VCaP (cell line): ENCODE data around the gene CNTNAP1.
"Not testable (repeated sequence)": the region's sequence is repeated elsewhere in the genome, so short reads cannot be mapped to it uniquely, and the experiment has no call there.

Experiments
- H3K27ac ChIP-seq: fragments of 450-650 bp; 2 replicates; pipeline ENCODE4 v1.5.1; 2017
- TF ChIP-seq, protein P1 (sequence below): fragments of 450-650 bp; conservative IDR thresholded peaks from 2 replicates; pipeline ENCODE4 v1.5.1; 2017; ENCODE audit warnings: mild to moderate bottlenecking, moderate library complexity

Gene CNTNAP1

DNA sequence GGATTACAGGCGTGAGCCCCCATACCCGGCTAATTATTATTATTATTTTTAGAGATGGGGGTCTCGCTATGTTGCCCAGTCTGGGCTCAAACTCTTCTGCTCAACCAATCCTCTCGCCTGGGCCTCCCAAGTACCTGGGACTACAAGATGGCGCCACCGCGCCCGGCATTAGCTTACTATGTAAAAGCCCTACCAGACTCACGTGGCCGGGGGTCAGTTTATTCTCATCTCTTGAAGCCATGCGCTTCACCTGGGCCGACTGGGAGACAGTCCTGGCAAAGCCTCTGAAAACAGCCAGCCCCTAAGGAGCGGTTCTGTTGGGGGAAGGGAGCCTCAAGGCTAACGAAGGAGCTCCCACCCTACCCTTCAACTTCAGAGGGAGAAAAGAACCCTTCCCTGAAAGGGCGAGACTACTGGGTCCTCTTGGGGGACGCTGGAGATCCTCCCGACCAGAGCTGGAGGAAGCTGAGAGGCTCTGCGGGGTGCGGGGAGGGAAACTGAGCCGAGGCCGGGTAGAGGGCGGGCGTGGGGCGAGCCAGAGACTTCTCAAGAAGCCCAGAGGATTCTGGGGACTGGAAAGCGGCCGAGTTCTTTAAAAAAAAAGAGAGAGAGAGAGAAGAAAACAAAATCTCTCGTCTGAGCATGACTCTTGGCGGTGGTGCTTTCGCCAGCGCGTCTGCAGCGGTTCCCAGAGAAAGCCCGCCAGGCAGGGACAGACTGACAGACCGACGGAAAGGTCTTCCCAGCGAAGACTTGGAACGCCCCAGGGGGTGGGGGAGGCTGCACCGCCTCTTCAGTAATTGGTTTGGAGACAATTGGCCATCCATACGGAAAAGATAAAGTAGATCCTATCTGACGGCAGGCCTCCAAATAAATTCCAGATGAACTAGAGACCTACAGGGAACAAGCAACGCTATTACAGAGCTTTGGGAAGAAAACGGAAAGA lies 28.9 kb upstream of the CNTNAP1 start:
- TF ChIP-seq, protein P1, sequence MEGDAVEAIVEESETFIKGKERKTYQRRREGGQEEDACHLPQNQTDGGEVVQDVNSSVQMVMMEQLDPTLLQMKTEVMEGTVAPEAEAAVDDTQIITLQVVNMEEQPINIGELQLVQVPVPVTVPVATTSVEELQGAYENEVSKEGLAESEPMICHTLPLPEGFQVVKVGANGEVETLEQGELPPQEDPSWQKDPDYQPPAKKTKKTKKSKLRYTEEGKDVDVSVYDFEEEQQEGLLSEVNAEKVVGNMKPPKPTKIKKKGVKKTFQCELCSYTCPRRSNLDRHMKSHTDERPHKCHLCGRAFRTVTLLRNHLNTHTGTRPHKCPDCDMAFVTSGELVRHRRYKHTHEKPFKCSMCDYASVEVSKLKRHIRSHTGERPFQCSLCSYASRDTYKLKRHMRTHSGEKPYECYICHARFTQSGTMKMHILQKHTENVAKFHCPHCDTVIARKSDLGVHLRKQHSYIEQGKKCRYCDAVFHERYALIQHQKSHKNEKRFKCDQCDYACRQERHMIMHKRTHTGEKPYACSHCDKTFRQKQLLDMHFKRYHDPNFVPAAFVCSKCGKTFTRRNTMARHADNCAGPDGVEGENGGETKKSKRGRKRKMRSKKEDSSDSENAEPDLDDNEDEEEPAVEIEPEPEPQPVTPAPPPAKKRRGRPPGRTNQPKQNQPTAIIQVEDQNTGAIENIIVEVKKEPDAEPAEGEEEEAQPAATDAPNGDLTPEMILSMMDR: no peak

DNA sequence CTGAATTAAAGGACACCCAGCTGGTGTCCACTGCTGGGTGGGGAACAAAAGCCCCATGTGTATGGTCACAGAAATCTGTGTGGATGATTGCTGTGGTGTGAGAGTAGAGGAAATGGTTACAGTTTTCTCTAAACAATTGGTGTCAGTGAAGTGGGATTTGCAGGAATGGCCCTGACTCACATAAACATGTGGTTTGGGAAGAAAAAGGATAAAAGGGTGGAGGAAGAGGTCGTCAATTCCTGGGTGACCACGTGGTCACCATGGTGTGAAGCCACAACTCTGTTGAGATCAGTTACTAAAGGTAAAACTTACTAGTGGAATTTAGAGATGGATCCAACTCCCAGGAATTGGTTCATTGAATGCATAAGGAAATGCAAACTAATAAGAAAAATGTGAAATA lies 26.8 kb upstream of the CNTNAP1 start:
- TF ChIP-seq, protein P1: no peak
- no peak overlapping the region for H3K27ac ChIP-seq

More for the DNA sequence above, 28.9 kb upstream of the CNTNAP1 start:
- H3K27ac ChIP-seq: peak overlapping the region; percentile 44; the same call in 1 of the 2 replicates

DNA sequence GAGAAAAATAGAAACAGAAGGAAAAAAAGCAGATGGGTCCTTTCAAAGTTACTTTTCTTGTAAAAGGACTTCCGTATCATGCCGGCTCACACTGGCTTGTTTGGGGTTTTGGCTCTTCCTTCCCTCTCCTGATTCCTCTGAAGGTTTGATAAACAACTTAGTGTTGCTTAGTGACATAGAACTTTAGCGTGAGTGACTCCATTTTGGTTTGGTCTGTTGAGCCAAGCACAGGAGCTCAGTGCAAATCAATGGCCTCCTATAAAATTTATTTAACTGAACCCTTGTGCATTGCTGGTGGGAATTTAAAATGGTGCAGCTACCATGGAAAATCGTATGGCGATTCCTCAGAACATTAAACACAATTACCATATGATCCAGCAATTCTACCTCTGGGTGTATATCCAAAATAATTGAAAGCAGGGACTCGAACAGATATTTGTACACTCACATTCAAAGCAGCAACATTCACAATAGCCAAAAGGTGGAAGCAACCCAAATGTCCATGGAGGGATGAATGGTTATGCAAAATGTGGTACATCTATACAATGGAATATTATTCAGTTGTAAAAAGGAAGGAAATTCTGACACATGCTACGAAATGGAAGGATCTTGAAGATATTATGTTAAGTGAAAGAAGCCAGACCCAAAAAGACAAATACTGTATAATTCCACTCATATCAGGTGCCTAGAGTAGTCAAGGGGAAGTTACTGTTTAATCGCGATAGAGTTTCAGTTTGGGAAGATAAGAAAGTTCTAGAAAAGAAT lies 24.3 kb upstream of the CNTNAP1 start:
- TF ChIP-seq, protein P1: no peak
- peak overlapping the region; percentile 67 for H3K27ac ChIP-seq

DNA sequence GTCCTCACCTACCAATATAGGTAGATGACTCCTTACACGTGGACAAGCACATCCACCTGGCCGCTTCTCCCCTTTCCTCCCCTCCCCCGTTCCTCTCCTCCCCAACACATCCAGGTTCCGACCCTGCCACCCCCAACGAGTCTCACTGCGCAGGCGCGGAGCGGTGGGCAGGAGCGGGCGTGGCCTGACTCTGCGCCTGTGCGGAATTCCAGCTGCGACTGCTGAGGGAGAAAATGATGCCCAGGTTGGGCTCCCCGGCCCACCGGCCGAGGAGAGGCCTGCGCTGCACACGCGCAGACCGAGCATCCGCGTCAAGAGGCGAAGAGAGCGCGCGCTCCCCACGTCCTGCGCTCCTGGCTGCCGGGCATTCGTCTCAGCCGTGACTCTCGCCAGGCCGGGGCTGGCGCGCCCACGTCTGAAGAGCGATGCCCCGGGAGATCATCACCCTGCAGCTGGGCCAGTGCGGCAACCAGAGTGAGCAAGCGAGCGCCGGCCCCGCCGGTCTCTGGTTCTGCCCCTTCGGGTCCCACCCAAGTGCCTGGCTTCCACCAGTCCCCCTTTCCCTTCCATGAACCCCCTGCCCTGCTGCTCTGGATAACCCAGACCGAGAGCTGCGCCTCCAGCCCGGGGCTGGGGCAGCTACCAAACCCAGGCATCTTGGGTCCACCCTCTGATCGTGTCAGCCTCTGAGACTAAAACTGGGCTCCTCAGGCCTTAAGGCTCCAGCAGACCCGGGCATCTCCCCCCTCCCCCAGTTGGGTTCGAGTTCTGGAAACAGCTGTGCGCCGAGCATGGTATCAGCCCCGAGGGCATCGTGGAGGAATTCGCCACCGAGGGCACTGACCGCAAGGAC lies 23.0 kb upstream of the CNTNAP1 start, which contains the start of gene TUBG2:
TSS of gene TUBG2 (plus strand) at position 206 of the 853 bp plus-strand sequence. CDS start at position 426, 220 bp downstream.
- H3K27ac ChIP-seq: peak within 1 kb of the TSS; percentile 67

DNA sequence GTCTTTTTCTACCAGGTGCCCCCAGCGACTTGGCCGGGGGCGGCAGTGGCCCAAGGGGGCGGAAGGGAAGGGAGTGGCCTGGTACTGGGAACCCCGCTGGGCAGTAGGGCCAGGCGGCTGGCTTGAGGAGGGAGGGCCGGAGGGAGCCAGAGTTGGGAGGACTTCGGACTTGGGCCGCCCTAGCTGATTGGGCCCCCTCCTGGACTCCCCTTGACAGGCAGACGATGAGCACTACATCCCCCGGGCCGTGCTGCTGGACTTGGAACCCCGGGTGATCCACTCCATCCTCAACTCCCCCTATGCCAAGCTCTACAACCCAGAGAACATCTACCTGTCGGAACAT lies 22.4 kb upstream of the CNTNAP1 start:
- peak overlapping the region; percentile 67 for H3K27ac ChIP-seq

More for the DNA sequence above, 23.0 kb upstream of the CNTNAP1 start, which contains the start of gene TUBG2:
- TF ChIP-seq, protein P1: no peak

DNA sequence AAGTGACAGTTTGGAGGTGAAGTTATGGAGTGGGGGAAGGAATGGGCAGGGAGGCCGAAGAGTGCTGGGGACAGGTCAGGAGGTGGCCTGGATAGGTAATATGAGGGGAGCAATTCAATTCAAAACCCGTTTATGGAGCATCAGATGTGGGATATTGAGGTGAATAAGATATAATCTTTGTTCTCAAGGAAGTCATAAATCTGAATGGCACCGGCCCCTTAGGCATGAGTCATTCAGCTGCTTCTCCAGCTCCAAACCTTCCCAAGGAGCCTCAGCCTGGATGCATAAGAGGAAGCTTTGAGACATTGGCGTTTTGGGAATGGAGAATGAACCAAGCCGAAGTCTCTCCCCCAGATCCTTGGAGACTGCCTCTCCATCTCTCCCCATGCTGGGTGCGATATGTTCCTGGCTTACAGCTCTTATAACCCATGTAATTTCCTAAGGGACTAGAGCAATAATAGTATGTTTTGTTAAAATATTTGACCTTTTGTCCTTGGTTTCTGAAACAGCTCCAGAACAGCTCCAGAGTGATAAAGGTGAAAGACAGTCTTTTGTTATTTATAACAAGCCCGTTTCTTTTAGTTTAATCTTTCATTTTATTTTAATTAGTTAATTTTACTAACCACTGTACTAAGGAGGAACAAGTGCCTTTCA lies 21.5 kb upstream of the CNTNAP1 start:
- TF ChIP-seq, protein P1: no peak
- H3K27ac ChIP-seq: no peak overlapping the region

DNA sequence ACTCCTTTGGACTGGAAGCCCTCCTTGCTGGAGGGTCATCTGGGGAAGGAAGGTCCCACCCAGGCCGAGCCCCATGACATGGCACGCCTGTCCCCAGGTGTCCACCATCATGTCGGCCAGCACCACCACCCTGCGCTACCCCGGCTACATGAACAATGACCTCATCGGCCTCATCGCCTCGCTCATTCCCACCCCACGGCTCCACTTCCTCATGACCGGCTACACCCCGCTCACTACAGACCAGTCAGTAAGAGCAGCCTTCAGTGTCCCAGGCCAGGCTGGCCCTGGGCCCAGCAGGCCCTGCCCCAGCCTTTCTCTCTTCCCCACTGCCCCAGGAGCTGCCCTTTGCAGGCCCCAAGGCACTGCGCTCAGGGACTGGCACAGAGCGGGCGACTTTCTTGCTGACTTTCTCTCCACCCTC lies 16.7 kb upstream of the CNTNAP1 start:
- H3K27ac ChIP-seq: no peak overlapping the region
- TF ChIP-seq, protein P1: no peak

DNA sequence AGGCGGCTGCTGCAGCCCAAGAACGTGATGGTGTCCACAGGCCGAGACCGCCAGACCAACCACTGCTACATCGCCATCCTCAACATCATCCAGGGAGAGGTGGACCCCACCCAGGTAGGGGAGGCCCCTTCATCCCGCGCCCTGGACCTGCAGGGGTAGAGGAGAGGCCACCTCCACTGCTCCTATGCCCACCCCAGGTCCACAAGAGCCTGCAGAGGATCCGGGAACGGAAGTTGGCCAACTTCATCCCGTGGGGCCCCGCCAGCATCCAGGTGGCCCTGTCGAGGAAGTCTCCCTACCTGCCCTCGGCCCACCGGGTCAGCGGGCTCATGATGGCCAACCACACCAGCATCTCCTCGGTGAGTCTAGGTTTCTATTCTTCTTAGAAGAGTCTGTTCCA lies 16.2 kb upstream of the CNTNAP1 start:
- H3K27ac ChIP-seq: not testable (repeated sequence)
